ENCODE data around the gene SLC25A18.

Gene SLC25A18

DNA sequence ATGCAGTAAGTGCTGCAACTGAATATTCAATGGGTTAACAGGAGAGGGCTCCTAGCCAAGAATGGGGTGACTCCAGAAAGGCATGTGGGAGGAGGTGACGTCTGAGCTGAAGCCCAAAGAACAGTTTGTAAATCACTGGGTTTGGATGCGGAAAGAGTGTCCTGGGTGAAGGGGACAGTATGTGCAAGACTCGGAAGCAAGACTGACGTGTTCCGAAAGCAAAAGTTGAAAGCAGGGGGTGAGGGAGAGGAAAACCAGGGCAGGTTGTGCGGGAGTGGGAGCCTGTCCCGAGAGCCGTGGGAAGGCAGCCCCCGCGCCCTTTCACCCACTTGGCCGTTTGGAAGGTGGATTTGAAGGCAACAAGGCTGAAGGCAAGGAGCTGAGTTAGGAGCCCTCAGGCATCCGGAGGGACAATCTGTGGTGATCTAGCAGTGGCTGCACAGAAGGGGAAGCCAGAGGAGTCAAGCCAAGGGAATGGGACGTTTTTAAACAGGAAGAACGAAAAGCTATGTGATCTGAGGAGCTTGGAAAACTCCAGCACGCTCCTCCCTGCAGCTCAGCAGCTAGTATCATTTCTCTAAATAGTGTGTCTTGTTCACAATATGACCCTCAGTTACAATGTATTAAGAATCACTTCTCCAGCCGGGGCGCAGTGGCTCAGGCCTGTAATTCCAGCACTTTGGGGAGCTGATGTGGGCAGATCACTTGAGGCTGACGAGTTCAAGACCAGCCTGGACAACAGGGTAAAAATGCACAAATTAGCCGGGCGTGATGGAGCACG lies 7.7 kb downstream of the SLC25A18 start:
- no peak for DNase-seq

GRCh38 chr22:17575151-17575550 lies 11.9 kb downstream of the SLC25A18 start:
- DNase-seq = no peak

DNA sequence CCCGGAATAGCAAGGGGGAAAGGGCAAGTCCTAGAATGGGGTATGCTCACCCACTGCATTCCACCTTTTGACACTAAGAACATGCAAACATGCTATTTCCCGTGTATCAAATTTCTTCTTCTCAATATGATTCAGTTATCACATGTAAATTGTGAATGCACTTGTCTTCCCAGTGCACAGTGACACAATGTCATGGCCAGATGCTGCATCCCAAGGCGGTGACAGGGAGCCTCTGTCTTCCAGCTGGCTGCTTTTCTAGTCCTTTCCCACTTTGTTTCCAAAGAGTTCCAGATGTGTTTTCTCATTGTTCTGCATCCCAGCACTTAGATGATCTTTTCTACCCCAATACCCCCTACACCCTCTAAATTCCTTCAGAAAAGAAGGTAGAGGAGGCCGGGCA lies 12.4 kb downstream of the SLC25A18 start:
- DNase-seq = no peak

DNA sequence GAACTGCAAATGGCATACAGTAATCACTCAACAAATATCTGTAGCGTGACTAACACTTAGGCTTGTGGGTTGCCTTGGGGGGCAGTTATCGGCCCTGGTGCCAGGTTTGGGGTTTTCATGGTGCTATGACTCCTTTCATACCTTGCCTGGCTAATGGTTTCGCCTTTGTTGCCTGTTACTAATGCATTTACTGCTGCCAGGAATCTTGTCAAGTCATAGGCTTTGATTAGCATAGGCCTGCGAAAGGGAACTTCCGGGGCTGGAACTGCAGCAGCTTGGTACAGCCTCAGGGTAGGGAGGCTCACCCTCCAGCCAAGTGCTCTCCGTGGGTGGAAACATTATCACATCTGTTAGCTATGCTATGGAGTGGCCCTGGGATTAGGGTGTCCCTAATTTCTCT lies 13.2 kb downstream of the SLC25A18 start:
- DNase-seq = no peak

DNA sequence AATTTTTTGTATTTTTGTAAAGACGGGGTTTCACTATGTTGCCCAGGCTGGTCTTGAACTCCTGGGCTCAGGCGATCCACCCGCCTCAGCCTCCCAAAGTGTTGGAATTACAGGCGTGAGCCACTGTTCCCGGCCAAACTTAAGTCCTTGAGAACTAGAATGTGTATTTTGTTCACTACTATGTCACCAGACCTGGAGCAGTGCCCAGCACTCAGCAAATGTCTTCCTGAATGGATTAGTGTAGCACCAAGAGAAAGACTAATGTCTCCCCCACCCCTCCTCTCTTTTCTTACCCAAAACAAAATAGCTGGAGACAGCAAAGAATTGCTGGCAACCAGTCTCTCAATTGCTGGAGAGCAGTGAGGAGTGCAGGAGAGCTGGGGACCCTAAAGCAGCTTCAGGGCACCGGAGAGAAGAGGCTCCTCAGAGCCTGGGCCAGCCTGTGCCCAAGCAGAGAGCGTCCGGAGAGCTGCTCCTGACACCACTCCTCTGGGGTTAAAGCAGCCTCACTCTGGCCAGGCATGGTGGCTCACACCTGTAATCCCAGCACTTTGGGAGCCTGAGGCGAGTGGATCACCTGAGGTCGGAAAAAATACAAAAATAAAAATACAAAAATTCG lies 14.9 kb downstream of the SLC25A18 start:
- DNase-seq = no peak

DNA sequence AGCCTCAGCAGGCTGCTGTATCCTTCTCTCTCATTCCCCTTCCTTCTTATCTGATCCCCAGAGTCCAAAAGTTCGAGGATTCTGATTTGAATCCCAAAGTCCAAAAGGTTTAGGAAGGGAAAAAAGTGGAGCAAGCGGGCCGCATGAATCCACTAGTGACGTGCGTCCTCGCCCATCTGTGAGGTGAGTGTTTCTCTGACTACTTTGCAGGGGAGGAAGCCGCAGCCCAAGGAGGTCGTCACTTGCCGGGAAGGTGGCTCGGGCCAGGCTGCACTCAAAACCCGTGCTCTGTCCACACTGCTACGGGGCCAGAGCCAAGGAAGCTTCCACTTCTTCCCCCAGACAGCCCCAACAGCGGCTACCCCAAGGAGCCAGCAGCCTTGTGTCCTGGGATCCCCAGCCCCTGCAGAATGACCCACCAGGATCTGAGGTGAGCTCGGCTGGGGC lies 16.3 kb downstream of the SLC25A18 start:
- DNase-seq = no peak

GRCh38 chr22:17580441-17581031 lies 17.2 kb downstream of the SLC25A18 start:
- no peak for DNase-seq

- no peak for DNase-seq
Observed at GRCh38 chr22:17581056-17581455, 17.8 kb downstream of the SLC25A18 start.

DNA sequence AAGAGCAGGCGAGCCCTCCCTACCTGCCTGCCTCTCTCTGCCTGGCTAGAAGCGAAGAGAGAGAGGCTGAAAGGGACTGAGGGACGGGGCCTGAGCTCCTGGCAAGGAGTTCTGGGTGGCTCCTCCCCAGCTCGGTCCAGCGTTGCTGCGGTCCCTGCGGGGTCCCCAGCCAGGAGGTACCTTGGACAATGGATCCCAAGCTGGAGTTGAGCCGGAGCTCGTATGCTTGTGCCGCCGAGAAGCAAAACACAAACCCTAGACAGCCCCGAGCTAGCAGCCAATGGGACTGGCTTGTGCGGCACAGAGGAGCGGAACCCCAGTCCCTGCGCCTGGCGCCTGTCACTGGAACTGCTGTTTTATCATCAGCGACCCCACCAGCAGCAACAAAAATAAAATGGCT lies 18.3 kb downstream of the SLC25A18 start:
- no peak for DNase-seq

- DNase-seq = no peak
Observed at GRCh38 chr22:17583151-17583550, 19.9 kb downstream of the SLC25A18 start.

DNA sequence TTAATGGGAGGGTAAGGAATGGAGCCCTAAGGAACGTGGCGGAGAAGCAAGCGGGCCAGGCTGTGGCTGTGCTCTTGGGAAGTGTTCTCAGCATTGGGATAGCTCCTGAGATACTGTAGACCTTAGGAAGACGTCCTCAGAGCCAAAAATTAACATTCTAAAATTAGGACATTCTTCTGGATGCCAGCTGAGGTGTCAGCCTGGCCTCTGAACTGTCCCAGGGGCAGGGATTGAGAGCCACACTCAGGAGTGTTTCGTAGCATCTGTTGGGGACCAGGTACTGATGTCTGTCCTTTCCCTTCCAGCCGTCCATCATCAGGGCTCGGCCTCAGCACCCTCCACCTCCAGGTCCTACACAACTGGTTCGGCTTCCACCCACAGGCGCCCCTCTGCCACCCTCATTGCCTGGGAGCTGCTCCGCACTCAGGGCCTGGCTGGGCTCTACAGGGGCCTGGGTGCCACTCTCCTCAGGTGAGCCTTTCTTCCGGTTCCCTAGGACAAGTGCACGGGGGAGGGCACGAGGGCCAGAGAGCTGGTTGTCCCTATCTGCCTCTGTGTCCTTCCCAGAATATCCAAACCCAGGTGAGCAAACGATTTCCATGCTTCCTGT lies 23.6 kb downstream of the SLC25A18 start:
- DNase-seq = no peak

DNA sequence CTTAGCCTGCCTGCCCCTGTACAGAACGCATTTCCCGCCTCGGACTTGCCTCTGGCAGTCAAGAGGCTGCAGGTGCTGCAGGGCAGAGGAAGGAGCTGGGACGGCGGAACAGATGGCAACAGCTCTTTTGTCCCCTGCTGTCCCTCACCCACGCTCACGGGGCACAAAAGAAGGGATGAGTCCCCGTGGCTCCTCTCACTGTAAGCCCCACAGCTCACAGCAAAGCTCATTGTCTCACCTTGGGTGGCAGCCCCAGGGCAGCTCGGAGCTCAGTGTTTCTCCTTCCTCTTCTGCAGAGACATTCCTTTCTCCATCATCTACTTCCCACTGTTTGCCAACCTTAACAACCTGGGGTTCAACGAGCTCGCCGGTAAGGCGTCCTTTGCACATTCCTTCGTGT lies 24.3 kb downstream of the SLC25A18 start:
- DNase-seq = no peak

- DNase-seq = no peak
Observed at GRCh38 chr22:17588606-17589005, 25.3 kb downstream of the SLC25A18 start.

DNA sequence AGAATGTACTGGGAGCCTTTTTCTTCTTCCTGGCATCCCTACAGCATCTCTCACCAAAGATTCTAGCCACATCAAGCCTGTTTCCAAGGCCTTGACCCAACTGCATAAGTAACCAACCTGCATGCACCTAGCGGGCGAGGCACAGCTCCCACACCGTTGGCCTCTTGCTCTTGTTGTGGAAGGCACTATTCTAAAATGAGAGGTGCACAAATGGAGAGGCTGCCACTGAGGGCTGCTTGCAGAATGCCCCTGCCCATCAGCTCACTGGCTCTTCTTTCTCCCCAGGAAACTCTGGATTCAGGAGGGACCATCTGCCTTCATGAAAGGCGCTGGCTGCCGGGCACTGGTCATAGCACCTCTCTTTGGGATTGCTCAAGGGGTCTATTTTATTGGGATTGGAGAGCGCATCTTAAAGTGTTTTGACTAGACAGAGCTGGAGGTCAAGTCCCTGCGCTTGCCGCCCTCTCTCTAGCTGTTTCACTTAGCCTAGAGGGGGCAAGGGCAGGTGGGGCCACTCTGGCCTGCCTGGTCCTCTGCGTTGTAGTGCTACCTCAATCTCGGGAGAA lies 26.6 kb downstream of the SLC25A18 start:
- no peak for DNase-seq

DNA sequence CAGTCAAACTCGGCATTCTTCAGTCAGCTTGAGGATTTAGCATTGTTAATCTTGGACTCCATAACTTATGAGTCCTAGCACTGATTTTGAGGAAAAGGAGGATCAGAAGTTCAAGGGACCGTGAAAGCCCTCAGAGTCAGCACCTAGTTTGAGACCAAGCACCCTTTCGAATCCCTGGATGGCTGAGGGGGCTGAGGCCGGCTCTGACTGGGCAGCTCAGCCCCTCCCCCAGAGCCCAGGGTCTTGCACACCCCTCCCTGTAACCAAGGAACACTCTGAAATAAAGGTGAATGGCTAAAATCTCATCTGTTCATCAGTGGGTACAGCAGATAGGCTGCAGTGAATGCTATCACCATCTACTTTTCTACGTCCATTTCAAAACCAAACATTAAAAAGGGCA lies 27.3 kb downstream of the SLC25A18 start:
- no peak for DNase-seq

GRCh38 chr22:17592201-17592600 lies 28.9 kb downstream of the SLC25A18 start:
- no peak for DNase-seq

GRCh38 chr22:17596226-17596625 lies 32.9 kb downstream of the SLC25A18 start:
- DNase-seq = no peak

- no peak for DNase-seq
Observed at GRCh38 chr22:17597217-17597616, 33.9 kb downstream of the SLC25A18 start.

GRCh38 chr22:17598318-17598717 lies 35.0 kb downstream of the SLC25A18 start:
- no peak for DNase-seq

DNA sequence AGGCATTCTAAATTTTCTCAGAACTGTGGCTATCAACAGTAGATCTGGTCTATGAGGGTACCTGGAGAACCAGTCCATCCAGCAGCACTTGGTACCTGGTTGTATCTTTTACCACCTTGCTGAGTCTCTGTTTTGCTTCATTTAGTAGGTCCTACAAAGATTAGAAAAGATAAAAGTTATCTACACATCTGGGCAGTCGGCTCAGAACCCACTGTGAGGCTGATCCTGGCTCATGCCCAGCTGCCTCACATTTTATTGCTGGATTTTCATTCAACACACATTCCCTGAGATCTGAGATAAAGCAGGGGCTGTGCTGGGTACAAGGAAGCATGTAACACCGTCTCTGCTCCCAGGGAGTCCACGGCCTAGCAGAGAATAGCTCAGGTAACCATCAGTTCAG lies 37.7 kb downstream of the SLC25A18 start:
- no peak for DNase-seq

GRCh38 chr22:17603668-17604067 lies 40.4 kb downstream of the SLC25A18 start:
- DNase-seq = no peak

- DNase-seq = peak; percentile 0
Observed at GRCh38 chr22:17606496-17606895, 43.2 kb downstream of the SLC25A18 start.

GRCh38 chr22:17607891-17608521 lies 44.7 kb downstream of the SLC25A18 start:
- no peak for DNase-seq

Measured in DMS 273 treated with DMSO at 0.1 percent for 48 hours (cell line).